ENCODE results near the gene PCSK2.

DNA sequence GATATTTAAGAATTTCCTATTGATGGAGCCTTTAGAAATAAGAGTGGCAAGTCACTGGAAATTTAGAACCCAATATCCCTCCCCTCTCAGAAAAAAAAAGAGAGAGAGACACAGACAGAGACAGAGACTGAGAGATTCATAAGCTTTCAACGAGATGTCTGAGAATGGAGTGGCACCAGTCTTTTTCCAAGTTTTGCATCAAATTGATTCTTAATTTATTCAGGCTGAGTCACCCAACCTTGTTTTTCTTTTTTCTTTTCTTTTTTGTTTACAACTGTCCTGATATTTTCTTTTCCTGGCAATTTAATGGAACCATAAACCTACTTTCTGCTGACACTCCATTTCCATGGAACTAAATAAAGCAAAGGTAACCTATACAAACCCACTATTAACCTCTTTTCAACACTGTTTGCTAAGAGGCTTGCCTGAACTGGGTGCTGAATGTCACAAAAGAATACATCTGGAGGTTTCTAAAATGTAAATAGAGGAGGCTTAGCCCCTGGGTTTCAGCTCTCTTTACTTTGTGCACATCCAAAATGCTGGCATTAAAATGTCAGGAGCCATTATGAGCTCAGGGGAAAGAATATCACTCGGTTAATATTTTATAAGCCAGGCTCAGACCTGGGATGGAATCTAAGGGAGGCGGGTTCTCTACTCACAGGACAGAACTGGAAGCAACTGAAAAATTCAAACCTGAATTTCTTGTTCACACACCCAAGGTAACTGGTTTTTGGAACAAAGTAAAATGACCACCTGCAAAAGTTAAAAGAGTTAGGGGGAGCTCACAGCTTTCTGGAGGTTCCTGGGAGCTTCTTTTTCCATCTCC is 203.5 kb downstream of the PCSK2 start:
- TF ChIP-seq, protein P1, sequence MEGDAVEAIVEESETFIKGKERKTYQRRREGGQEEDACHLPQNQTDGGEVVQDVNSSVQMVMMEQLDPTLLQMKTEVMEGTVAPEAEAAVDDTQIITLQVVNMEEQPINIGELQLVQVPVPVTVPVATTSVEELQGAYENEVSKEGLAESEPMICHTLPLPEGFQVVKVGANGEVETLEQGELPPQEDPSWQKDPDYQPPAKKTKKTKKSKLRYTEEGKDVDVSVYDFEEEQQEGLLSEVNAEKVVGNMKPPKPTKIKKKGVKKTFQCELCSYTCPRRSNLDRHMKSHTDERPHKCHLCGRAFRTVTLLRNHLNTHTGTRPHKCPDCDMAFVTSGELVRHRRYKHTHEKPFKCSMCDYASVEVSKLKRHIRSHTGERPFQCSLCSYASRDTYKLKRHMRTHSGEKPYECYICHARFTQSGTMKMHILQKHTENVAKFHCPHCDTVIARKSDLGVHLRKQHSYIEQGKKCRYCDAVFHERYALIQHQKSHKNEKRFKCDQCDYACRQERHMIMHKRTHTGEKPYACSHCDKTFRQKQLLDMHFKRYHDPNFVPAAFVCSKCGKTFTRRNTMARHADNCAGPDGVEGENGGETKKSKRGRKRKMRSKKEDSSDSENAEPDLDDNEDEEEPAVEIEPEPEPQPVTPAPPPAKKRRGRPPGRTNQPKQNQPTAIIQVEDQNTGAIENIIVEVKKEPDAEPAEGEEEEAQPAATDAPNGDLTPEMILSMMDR (conservative IDR thresholded peaks at IDR 0.05; ENCODE audit: low read length): no peak
- no peak for TF ChIP-seq EZH2phosphoT487 (IDR thresholded peaks at IDR 0.05; ENCODE audit: borderline replicate concordance, low read depth, low read length)
